Middle frontal gyrus (tissue), 1 donor: Measurements from ENCODE around the gene DOCK3.
"Not testable (repeated sequence)": the region's sequence is repeated elsewhere in the genome, so short reads cannot be mapped to it uniquely, and the experiment has no call there.

Experiments used
- DNase-seq: peaks from one replicate; pipeline ENCODE4 v3.0.0-alpha.2; 2015; ENCODE audit warnings: low spot score; ENCODE audit errors: extremely low spot score

Gene DOCK3

DNA sequence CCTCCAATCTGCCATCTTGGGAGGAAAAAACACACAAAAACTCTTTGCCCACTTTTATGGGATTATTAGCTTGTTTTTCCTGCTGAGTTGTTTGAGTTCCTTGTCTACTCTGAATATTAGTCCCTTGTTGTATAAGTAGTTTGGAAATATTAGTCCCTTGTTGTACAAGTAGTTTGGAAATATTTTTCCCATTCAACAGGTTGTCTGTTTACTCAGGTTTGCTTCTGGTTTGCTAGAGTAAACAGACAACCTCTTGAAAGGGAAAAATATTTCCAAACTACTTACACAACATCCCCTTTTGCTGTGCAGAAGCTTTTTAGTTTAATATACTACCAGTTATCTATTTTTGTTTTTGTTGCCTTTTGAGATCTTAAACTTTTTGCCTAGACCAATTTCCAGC lies 517.0 kb downstream of the DOCK3 start:
- DNase-seq = no peak

DNA sequence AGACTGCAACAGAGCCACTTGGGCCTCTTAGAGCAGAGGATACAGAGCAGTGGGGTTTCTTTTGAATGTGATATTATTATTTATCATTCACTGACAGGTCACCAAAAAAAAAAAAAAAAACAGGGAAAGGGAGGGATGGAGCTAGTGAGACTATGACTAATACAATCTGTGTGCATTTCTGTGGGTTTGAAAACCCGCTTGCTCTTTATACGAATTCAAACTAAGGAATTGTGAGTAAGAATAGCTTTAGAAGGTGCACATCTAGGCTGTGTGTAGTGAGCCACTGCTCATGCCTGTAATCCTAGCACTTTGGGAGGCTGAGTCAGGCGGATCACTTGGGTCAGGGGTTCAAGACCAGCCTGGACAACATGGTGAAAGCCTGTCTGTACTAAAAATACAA lies 523.8 kb downstream of the DOCK3 start:
- DNase-seq = no peak

DNA sequence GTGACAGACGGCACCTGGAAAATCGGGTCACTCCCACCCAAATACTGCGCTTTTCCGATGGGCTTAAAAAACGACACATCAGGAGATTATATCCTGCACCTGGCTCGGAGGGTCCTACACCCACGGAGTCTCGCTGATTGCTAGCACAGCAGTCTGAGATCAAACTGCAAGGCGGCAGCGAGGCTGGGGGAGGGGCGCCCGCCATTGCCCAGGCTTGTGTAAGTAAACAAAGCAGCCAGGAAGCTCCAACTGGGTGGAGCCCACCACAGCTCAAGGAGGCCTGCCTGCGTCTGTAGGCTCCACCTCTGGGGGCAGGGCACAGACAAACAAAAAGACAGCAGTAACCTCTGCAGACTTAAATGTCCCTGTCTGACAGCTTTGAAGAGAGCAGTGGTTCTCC lies 524.6 kb downstream of the DOCK3 start:
- DNase-seq = not testable (repeated sequence)

DNA sequence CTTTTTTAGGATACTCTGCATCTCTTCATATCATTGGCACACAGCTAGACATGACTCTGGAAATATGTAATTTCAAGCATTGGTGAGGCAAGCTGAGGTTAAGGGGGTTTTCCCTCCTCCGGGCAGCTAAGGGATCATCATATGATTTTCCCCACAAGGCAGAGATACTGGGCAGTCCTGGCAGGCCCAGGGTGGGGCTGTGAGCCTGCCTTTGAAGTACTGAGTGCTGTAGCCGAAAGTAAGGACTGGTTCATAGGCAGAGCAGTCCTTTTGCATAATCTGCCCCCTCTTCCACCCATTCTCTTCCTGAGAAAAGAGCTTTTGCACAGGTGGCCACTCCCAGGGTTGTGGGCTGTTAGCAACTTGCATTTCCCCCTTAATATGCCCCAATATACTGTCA lies 541.6 kb downstream of the DOCK3 start:
- DNase-seq = no peak

DNA sequence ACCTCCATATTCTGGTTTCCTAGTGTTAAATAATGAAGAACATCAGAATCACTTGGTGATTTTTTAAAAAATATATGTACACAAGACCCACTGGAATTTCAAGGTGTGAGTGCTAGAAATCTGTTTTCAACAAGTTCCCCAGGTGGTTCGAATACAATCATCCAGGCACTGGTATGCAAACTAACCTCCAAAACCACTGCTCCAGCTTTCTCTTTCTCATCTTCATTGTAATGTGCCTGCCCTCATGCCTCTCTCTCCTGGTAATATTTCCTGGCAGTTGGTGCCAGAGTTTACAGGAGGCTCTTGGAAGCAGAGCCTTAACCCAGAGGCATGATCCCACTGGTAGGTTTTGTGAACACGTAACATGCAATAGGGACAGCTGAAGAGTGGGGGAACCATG lies 547.2 kb downstream of the DOCK3 start:
- no peak for DNase-seq

DNA sequence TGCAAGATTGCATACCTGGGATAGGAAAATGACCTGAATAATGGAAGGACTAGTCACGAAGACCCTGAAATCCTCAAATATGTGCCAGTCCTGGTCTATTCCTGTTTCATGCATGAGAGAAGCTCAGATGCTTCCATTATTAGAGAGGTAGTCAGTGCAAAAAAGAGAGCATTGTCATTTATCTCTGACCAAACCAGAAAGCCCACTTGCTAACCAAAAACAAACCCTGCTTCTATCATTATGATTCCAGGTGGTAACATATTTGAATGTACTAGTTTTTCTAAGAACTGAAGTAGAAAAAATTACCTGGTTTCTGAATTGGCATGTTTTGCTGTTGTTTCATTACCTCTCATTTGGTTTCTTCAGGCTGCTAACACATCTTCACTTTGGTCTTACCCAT lies 549.6 kb downstream of the DOCK3 start:
- no peak for DNase-seq

DNA sequence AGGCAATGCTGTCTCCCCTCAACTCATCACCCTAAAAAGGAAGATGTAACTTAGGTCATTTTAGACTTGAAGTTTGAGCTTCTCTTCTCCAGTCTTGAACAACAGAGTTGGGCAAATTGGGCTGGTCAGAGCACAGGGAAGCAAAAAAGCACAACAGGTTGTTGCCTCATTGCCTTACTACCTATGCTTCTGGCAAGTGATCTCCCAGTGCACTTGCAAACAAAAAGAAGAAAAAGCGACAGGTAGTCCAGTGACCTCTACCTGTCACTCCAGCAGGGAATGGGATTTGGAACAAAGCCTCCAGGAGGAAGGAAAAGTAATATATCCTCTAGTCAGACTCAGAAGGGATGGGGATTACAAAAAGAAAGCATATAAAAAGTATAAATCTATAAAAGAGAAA lies 550.1 kb downstream of the DOCK3 start:
- no peak for DNase-seq

DNA sequence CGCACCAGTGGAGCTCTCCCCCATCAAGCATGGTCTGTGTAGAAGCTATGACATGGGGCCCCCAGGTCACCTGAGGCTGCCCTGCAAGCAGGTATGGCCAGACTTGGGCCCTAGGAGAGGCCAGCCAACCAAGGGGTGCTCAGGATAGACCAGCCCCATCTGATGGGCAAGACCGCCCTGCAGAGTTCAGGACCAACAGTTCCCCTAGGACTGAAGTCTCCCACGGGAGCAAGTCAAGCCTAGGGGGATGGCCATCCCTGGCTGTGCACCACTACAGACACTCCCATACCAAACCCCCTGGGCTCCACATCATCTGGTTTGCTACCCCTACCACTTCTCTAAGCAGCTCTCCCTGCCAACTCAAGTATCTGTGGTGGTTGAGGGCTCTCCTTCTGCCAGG lies 568.2 kb downstream of the DOCK3 start:
- DNase-seq = no peak

DNA sequence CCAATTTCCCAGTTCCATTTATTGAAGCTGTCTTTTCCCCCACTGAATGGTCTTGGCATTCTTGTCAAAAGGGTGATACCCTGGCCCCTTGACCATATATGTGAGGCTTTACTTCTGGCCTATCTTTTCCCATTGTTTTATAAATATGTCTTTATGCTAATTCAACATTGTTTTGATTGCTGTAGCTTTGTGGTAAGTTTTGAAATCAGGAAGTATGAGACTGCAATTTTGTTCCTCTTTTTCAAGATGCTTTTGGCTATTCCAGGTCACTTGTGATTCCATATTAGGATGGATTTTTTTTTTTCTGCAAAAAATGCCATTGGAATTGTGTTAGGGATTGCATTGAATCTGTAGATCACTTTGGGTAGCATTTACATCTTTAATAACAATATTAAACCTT lies 569.2 kb downstream of the DOCK3 start:
- DNase-seq = no peak

DNA sequence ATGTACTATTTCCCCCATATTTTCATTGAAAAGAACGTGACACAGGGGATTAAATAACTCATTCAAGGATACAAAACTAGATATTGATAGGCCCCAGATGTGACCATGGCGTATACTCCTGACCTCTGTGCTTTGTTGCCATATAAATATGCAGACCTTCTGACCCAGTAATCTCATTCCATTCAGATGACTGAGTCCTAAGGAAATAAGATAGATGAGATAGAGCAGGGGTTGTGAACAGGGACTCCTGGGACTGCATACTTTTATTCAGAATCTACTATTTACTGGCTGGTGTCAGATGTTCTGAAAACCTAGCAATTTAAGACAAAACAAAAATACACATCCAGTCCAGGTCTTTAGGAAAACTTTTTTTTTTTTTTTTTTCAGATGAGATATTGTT lies 571.1 kb downstream of the DOCK3 start:
- DNase-seq = no peak

DNA sequence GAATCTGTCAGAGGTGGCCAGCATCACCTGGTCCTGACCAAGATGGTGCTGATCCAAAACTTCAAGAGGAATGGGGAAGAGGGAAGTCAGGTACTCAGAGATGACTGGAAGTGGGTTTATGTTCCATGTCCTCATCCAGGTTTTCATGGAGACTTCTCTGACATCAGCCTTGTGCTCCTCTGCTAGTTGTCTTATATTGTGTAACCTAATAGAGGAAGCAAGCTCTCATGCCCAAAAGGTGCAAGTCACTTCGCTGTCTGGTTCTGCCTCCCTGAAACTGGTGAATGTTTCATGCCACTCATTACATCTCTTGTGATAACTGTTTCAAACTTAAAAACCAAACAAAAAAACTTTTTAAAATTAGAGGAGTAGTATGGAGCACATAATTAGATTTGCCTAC lies 583.1 kb downstream of the DOCK3 start:
- DNase-seq = no peak

DNA sequence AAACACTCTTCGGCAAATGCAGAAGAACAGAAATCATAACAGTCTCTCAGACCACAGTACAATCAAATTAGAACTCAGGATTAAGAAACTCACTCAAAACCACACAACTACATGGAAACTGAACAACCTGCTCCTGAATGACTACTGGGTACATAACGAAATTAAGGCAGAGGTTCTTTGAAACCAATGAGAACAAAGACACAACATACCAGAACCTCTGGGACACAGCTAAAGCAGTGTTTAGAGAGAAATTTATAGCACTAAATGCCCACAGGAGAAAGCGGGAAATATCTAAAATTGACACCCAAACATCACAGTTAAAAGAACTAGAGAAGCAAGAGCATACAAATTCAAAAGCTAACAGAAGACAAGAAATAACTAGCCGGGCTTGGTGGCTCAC lies 589.4 kb downstream of the DOCK3 start:
- DNase-seq = not testable (repeated sequence)

DNA sequence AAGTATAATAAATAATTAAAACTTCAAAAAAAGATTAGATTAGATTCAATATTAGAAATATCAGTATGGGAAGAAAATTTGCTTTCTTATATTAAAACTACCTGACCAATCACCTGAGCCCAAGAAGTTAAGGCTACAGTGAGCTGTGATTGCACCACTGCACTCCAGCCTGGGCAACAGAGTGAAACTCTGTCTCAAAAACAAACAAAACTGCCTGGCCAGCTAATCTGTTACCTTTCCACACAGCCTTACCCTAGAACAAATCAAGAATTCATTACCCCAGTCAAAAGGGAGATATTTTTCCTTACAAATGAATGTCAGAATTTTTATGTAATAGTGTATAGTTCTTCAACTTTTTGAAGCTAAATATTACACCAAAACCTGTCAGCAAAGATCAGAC lies 593.4 kb downstream of the DOCK3 start:
- DNase-seq = no peak

DNA sequence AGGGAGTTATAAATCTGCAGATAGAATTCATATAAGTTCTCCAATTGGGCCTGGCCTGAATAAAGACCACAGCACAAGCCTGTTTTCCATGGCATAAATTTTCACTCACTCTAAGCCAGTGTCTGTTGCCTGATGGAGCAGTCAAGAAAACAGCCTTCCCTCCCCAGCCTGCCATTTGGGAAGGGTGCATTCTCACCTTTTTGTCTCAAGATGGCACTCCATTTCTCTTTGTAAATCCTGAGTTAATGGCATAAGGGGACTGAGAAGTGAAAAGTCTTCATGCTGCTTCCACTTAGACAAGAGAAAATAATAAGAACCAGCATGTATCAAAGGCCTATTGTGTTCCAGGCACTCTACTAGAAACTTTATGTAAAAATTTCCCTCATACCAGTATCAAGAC lies 594.7 kb downstream of the DOCK3 start:
- no peak for DNase-seq

DNA sequence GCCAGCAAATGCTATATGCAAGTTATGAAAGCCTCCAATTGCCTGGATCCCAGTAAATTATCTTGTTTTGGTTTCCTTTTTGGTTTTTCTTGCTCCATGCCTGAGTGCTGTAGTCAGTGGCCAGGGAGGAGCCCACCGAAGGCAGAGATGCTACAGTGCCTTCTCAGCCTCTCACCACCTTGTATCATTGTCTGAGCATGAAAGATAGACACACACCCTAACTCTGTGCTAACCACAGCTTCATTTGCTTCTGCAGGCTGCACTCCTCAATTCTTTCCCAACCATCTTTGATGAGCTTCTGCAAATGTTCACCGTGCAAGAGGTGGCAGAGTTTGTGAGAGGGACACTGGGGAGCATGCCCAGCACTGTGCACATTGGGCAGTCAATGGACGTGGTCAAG lies 595.8 kb downstream of the DOCK3 start:
- no peak for DNase-seq

DNA sequence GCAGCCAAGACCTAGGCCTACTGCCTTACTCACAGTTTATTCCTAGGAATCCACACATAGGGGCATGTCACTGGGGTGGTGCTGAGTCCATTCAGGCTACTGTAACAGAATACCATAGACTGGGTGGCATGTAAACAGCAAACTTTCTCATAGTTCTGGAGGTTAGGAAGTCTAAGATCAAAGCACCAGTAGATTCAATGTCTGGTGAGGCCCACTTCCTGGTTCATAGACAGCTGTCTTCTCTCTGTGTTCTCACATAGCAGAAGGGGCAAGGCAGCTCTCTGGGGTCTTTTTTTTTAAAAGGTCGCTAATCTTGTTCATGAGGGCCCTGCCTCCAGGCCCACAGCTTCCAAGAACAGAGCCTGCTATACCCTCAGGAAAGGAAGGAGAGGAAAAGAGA lies 596.4 kb downstream of the DOCK3 start:
- DNase-seq = no peak

DNA sequence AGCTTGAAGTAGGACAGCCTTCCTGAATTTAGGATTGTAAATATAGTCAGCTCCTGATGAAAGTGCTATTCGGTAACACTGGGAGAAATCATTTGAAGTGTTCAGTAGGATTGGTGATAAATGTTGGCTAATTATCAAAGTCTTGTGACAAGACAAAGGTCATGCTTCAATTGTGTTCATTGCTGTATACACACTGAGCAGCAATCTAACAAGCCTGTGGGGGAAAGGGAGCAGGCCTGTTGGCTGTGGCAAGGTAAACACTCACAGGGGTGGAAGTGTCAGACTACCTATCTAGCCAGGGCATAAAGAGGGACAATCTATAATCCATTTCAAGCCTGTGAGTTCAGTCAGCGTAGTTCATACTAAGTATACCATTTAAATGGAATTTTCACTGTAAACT lies 599.3 kb downstream of the DOCK3 start:
- DNase-seq = no peak

DNA sequence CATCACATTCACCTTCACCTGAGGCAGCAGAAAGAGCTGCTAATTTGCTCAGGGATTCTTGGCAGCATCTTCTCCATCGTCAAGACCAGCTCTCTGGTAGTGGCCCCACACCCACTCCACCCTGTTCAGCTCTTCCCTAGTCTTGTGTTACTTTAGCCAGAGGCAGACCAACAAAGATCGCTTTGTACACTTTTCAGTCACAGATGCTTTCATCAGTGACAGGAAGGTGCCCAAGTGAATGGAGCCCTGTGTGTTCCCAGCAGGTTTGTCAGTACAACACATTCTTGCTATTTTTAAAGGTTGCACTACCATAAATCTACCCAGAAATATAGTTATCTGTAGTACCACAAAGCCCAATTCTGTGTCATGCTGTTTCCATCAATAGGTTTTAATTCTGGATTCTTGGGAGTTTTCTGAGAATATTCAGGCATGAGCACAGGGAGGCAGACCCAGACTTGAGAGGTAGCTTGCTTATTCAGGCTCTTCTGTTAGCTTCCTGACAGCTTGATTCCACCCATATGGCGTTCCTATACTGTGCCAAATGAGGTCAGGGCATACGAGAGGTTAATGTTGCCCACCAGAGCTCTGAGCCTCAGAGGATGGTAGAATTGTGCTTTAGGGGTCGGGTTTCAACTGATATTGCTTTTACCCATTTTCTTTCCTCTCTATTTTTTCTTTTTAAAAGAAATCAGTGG lies 600.5 kb downstream of the DOCK3 start:
- no peak for DNase-seq

DNA sequence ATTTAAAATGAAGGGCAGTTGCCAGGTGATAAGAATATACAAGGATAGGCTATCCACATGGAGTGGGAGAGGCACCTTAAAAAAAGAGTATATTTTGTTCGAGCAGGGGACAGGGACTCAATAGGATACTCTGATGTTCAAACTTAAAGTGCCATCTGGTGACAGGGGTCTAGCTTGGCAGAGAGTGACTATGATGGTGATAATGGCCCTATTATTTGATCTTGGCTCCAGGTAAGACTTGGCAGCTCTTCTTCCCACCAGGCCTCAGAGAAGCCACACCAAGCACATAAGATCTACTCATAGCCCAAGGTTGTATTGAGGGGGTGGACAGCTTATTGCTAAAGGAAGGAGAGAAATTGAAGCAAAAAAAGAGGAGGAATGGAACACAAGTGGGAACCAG lies 601.3 kb downstream of the DOCK3 start:
- DNase-seq = no peak

DNA sequence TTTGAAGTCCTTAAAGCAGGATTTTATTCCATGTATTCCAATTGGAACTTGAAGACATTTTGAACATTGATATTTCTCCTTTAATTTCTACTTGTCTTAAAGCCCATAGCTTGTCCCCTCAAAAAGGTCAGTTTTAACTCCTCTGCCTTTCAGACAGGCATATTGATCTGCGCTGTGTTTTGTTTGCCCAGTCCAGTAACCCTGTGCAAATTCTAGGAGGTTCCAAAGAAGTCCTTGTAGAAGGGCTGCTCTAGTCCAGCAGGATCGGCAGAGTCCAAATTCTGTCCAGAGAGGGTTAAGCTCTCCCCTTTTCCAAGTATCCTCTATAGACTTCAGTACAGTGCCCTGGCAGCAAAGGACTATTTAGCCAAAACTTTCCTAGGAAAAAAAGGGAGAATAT lies 604.7 kb downstream of the DOCK3 start:
- no peak for DNase-seq

DNA sequence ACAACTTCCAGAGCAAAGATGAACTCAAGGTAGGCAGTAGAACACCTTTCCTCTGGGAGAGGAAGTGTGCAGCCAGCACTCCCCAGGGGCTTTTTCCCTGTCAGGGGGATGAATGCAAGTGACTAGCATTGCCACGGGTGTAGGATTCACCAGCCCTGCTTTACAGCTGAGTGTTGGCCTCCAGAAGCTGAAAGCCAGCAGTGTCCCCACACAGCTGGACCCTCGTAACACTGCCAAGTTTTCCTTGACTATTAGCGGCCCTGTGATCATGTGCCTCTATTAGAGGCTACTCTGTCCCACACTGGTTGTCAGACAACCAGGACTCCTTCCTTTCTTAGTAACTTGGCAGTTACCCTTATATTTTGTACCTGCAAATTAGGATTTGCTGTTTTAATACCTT lies 605.4 kb downstream of the DOCK3 start:
- peak; percentile 38 for DNase-seq

DNA sequence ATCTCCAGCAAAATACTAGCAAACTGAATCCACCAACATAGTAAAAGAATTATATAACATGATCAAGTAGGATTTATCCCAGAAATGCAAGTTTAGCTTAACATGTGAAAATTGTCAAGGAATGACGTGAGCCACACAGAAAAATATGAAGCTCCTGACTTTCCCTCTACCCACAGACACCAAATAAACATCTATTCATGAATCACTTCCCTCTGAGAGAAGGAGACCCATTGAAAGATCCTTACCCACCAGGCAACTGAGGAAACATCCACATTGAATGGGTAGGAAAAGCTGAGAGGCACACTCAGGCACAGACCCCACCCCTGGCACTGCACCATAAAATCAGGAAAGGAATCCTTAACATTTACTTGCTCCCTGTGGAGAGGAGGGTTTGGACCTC lies 608.2 kb downstream of the DOCK3 start:
- no peak for DNase-seq

DNA sequence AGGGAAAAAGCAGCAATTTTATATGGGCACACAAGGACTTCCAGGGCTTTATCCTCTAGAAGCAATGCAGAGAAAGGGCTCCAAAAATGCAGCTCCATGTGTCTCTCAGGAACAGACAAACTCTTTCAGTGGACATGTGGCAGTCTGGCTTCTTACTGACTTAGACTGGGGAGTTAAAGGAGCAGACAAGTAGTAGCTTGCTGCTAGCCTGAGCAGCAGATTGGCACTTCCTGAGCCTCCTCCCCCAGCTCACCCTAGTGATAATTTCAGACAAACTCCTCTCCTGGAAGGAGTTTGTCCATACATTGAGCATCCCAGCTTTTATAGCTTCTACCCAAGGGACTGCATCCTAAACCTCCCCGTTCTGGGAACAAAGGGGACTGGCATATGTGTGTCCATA lies 608.7 kb downstream of the DOCK3 start:
- no peak for DNase-seq

DNA sequence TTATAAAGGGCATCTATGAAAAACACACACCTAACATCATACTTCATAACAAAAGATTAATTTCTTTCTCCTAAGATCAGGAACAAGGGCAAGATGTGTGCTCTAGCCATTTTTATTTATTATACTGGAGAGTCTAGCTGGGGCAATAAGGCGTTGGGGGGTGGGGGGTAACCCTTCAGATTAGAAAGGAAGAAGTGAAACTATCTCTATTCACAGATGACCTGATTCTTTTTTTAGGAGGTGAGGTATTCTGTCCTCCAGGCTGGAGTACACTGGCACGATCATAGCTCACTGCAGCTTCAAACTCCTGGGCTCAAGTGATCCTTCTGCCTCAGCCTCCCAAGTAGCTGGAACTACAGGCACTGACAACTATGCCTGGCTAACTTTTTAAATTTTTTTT lies 620.9 kb downstream of the DOCK3 start:
- no peak for DNase-seq
